B cell (primary cell): ENCODE data around the gene DIAPH1. TPM values are rescaled to one million over a fixed set of nuclear protein-coding genes. Genes with fewer than 3 reads are reported as not detected.

ENCODE experiments used
- ATAC-seq: fragments of 200-7000 bp; cut with Tn5 transposase; one replicate; pipeline ENCODE4 v1.10.0; 2021; ENCODE audit warnings: low read depth, mild to moderate bottlenecking, moderate number of reproducible peaks, moderate library complexity
- CTCF ChIA-PET: fragments of 350-600 bp; sonication (Branson Sonifier 250); formaldehyde crosslinking; loops from one replicate; lab custom pipeline; 2021; ENCODE audit warnings: antibody characterized with exemption, inconsistent platforms; lab: Charles Lee
- POLR2A ChIA-PET: fragments of 350-600 bp; sonication (Branson Sonifier 250); formaldehyde crosslinking; loops from one replicate; lab custom pipeline; 2021; ENCODE audit warnings: antibody characterized with exemption; lab: Charles Lee
- DNase-seq: peaks from one replicate; pipeline ENCODE4 v3.0.0; 2013
- H2AFZ ChIP-seq: 2 replicates; pipeline ENCODE4 v1.6.1; 2012; ENCODE audit warnings: mild to moderate bottlenecking, low read depth, low read length; ENCODE audit not compliant: insufficient read depth, poor library complexity, severe bottlenecking
- H3K27ac ChIP-seq, 2 donors: 1 replicate in 1 of 2; 2 replicates in 1 of 2; pipeline ENCODE4 v1.5.1; 2012 to 2013; ENCODE audit warnings: low read length in 2 of 2, mild to moderate bottlenecking in 2 of 2, moderate library complexity in 1 of 2
- H3K27me3 ChIP-seq, 4 experiments: fragments of 200-600 bp in 1 of 4; sonication (generic) in 1 of 4; replicated peaks in 1 of 4; 1 replicate in 2 of 4; 2 replicates in 2 of 4; pipeline versions ENCODE4 v1.6.1 to v1.7.0; 2013 to 2016; ENCODE audit warnings: low read length in 3 of 4, mild to moderate bottlenecking in 2 of 4, mixed read lengths in 1 of 4, moderate library complexity in 1 of 4; ENCODE audit not compliant: insufficient read depth in 4 of 4, control insufficient read depth in 3 of 4; ENCODE audit errors: control extremely low read depth in 1 of 4
- H3K36me3 ChIP-seq, 2 experiments: replicated peaks in 1 of 2; 1 replicate in 1 of 2; 2 replicates in 1 of 2; pipeline versions ENCODE4 v1.6.1 to v1.7.1; 2013; ENCODE audit warnings: low read length in 1 of 2; ENCODE audit not compliant: insufficient read depth in 2 of 2, control insufficient read depth in 1 of 2; ENCODE audit errors: control extremely low read depth in 1 of 2, extremely low read depth in 1 of 2
- H3K4me1 ChIP-seq, 2 donors: fragments of 200-600 bp in 1 of 2; sonication (generic) in 1 of 2; 1 replicate in 1 of 2; 2 replicates in 1 of 2; pipeline versions ENCODE4 v1.5.1 to v1.6.1; 2013 to 2017; ENCODE audit warnings: low read length in 2 of 2; ENCODE audit not compliant: control insufficient read depth in 2 of 2, insufficient read depth in 2 of 2
- H3K4me2 ChIP-seq: replicated peaks from 2 replicates; pipeline ENCODE3; 2012; ENCODE audit warnings: mild to moderate bottlenecking, low read depth, low read length; ENCODE audit not compliant: poor library complexity, severe bottlenecking
- H3K4me3 ChIP-seq, 5 experiments: fragments of 200-600 bp in 1 of 5; sonication (generic) in 1 of 5; 1 replicate in 3 of 5; 2 replicates in 2 of 5; pipeline versions ENCODE4 v1.5.1 to v1.7.0; 2011 to 2016; ENCODE audit warnings: low read length in 4 of 5, mild to moderate bottlenecking in 4 of 5, low read depth in 2 of 5, control low read depth in 1 of 5, moderate library complexity in 1 of 5; ENCODE audit not compliant: insufficient read depth in 1 of 5; ENCODE audit errors: control extremely low read depth in 1 of 5, extremely low read depth in 1 of 5
- H3K79me2 ChIP-seq: fragments of 200-600 bp; sonication (generic); one replicate; pipeline ENCODE4 v1.6.0; 2016; ENCODE audit warnings: low read length; ENCODE audit not compliant: control insufficient read depth, insufficient read depth
- H3K9ac ChIP-seq: fragments of 200-600 bp; sonication (generic); 2 replicates; pipeline ENCODE4 v1.6.1; 2017; ENCODE audit warnings: mild to moderate bottlenecking, low read length, moderate library complexity
- H3K9me3 ChIP-seq, 3 donors: one replicate each; pipeline versions ENCODE4 v1.6.1 to v1.7.1; 2013; ENCODE audit warnings: low read length in 2 of 3; ENCODE audit not compliant: control insufficient read depth in 2 of 3, insufficient read depth in 1 of 3; ENCODE audit errors: control extremely low read depth in 1 of 3
- H4K20me1 ChIP-seq: 2 replicates; pipeline ENCODE4 v1.6.0; 2012; ENCODE audit warnings: mild to moderate bottlenecking, low read length; ENCODE audit not compliant: insufficient read depth, control insufficient read depth, poor library complexity, severe bottlenecking
- H3K27ac Mint-ChIP-seq: one replicate; pipeline ENCODE4 v1.8.0; 2021; ENCODE audit warnings: mixed read lengths
- H3K27me3 Mint-ChIP-seq: one replicate; pipeline ENCODE4 v1.8.0; 2021; ENCODE audit warnings: mixed read lengths
- H3K4me1 Mint-ChIP-seq: one replicate; pipeline ENCODE4 v1.8.0; 2021; ENCODE audit warnings: mixed read lengths
- H3K4me3 Mint-ChIP-seq: one replicate; pipeline ENCODE4 v1.8.0; 2021; ENCODE audit warnings: mixed read lengths
- H3K9me3 Mint-ChIP-seq: one replicate; pipeline ENCODE4 v1.8.0; 2022; ENCODE audit warnings: mixed read lengths; ENCODE audit not compliant: insufficient read depth
- CTCF ChIP-seq: fragments of 200-600 bp; IDR thresholded peaks from one replicate; pipeline ENCODE4 v1.8.0; 2022; ENCODE audit warnings: antibody characterized with exemption, mild to moderate bottlenecking
- EZH2 ChIP-seq: IDR thresholded peaks from 2 replicates; pipeline ENCODE4 v1.6.1; 2012; ENCODE audit warnings: borderline replicate concordance, low read depth, mild to moderate bottlenecking, moderate library complexity, low read length; ENCODE audit not compliant: insufficient read depth, poor library complexity, severe bottlenecking
- WGBS: methylation state at CpG from one replicate; pipeline ENCODE4 v1.1.5; 2013; ENCODE audit warnings: missing lambda C conversion rate; ENCODE audit not compliant: insufficient coverage; 5-methylcytosine and 5-hydroxymethylcytosine counted together
- intact Hi-C: fragments of 100-400 bp; cut with micrococcal nuclease; formaldehyde crosslinking; loops from one replicate; pipeline ENCODE4 v1.10.0; 2022
- polyA plus RNA-seq: library from polyadenylated mRNA; depleted of rRNA; stranded (reverse); fragments of >200 nt; gene quantifications from 2 replicates; pipeline ENCODE4 v1.2.3, GENCODE V29; 2012
- total RNA-seq, 2 donors: library from RNA; stranded (reverse); fragments of 120-200 nt in 1 of 2; gene quantifications; 1 replicate in 1 of 2; 2 replicates in 1 of 2; pipeline versions ENCODE4 v1.2.3 to v1.2.4, GENCODE V29; 2013 to 2022

Gene DIAPH1
- total and polyA plus RNA-seq, 2 donors (not counting 1 experiment from before 2014, with no cell fraction given): 59.7 to 113 TPM

GRCh38 chr5:141518618-141519015 is 100.2 kb downstream of the DIAPH1 start:
- peaks cover 9% of the 10 kb centered on the region for H4K20me1 ChIP-seq
- H3K27me3 ChIP-seq: no peaks in the 10 kb centered on the region
- H3K9me3 Mint-ChIP-seq: no peaks in the 10 kb centered on the region
- H3K4me3 Mint-ChIP-seq: no peak overlapping the region
- no peaks in the 10 kb centered on the region for H3K9me3 ChIP-seq
- POLR2A ChIA-PET: interaction anchor here (0.7 kb wide), 1 partner anchor 33 kb away, joined by 3 read pairs; no protein-coding TSS in a partner anchor
- CTCF ChIA-PET: interaction anchor here (0.7 to 1.5 kb wide), 4 partner anchors 89 to 338 kb away, joined by 3 to 5 read pairs (median 3); partner anchors contain the start of genes PCDHGA11, PCDHGA12 and PCDHGB5
- H3K79me2 ChIP-seq: no peaks in the 10 kb centered on the region
- no peak overlapping the region for H3K27ac ChIP-seq
- no peak for TF ChIP-seq CTCF
- no peak for TF ChIP-seq EZH2
- H3K4me1 ChIP-seq: peaks cover 18 to 37% of the 10 kb centered on the region in 2 donors
- H3K27me3 Mint-ChIP-seq: no peaks in the 10 kb centered on the region
- peaks cover 35% of the 10 kb centered on the region for H3K4me1 Mint-ChIP-seq
- no peak overlapping the region for H3K4me3 ChIP-seq
- 100% methylated on average over 1 of the region's 1 CpG for WGBS
- intact Hi-C loops: no loop called here
- H2AFZ ChIP-seq: no peak overlapping the region
- H3K36me3 ChIP-seq: peaks cover 2 to 84% of the 10 kb centered on the region in 2 experiments
- H3K27ac Mint-ChIP-seq: no peak overlapping the region
- no peak for DNase-seq
- no peak overlapping the region for H3K9ac ChIP-seq
- ATAC-seq: no peak
- no peak overlapping the region for H3K4me2 ChIP-seq

- ATAC-seq (no peak), DNase-seq (no peak)
- CTCF ChIA-PET: interaction anchor here (0.7 to 1.5 kb wide), 4 partner anchors 88 to 339 kb away, joined by 3 to 5 read pairs (median 3); partner anchors contain the start of genes PCDHGA11, PCDHGA12 and PCDHGB5
- no peaks in the 10 kb centered on the region for H3K9me3 ChIP-seq
- no peak for TF ChIP-seq EZH2
- no peak for TF ChIP-seq CTCF
- H3K4me2 ChIP-seq: no peak overlapping the region
- H3K4me1 ChIP-seq: peaks cover 23 to 42% of the 10 kb centered on the region in 2 donors
- no peak overlapping the region for H3K27ac Mint-ChIP-seq
- H3K4me3 ChIP-seq: no peak overlapping the region
- WGBS: 97% methylated on average over 5 of the region's 11 CpGs
- H2AFZ ChIP-seq: no peak overlapping the region
- no peaks in the 10 kb centered on the region for H3K27me3 Mint-ChIP-seq
- no peaks in the 10 kb centered on the region for H3K79me2 ChIP-seq
- H3K36me3 ChIP-seq: peaks cover 2 to 80% of the 10 kb centered on the region in 2 experiments
- no peak overlapping the region for H3K9ac ChIP-seq
- intact Hi-C loops: no loop called here
- H3K27ac ChIP-seq: no peak overlapping the region
- POLR2A ChIA-PET: interaction anchor here (0.7 kb wide), 1 partner anchor 34 kb away, joined by 3 read pairs; no protein-coding TSS in a partner anchor
- H3K4me3 Mint-ChIP-seq: no peak overlapping the region
- H4K20me1 ChIP-seq: peaks cover 10% of the 10 kb centered on the region
- no peaks in the 10 kb centered on the region for H3K27me3 ChIP-seq
- peaks cover 39% of the 10 kb centered on the region for H3K4me1 Mint-ChIP-seq
- no peaks in the 10 kb centered on the region for H3K9me3 Mint-ChIP-seq
Measured at GRCh38 chr5:141517880-141518617, 100.8 kb downstream of the DIAPH1 start.
